Globus pallidus (tissue), 1 donor: ENCODE results near the gene TPPP2.
A peak's percentile ranks its signal among the peaks of the same experiment; 100 is the strongest.
"Not testable (repeated sequence)": the region's sequence is repeated elsewhere in the genome, so short reads cannot be mapped to it uniquely, and the experiment has no call there.

ENCODE experiments used
- DNase-seq: peaks from one replicate; pipeline ENCODE4 v3.0.0-alpha.2; 2015; ENCODE audit warnings: low spot score

Gene TPPP2

DNA sequence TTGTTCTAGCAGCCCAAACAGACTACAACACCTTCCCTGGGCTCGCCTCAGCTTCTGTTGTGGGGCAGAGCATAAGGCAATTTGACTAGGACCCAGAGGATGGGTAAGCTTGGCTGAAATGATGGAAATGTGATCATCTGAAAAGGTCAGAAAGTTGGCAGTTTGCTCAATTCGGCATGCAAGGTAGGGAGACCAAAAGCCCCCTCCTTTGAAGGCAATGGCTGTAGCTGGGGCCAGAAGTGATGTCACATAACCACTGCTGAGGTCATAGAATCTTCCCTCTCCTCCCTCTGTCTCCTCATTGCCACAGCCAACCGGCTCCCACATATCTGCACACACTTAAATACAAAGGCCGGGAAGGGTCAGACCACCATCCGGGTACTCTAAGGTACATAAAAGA lies at the start of gene TPPP2:
TPPP2 (plus strand) TSS at position 301 of the 400 bp plus-strand sequence. CDS start 365 bp downstream, outside the sequence.
- no peak for DNase-seq

DNA sequence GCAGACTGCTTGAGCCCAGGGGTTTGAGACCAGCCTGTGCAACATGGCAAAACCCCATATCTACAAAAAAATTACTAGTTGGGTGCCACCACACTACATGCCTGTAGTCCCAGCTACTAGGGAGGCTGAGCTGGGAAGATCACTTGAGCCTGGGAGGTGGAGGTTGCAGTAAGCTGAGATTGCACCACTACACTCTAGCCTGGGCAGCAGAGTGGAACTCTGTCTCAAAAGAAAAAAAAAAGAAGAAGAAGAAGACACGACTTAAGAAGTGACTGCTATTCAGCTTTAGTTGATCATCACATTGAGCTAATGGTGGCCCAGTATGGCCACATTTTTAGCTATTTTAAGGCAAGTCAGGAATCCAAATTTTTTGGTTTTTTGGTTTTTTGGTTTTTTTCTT lies 49.1 kb upstream of the TPPP2 start:
- no peak for DNase-seq

DNA sequence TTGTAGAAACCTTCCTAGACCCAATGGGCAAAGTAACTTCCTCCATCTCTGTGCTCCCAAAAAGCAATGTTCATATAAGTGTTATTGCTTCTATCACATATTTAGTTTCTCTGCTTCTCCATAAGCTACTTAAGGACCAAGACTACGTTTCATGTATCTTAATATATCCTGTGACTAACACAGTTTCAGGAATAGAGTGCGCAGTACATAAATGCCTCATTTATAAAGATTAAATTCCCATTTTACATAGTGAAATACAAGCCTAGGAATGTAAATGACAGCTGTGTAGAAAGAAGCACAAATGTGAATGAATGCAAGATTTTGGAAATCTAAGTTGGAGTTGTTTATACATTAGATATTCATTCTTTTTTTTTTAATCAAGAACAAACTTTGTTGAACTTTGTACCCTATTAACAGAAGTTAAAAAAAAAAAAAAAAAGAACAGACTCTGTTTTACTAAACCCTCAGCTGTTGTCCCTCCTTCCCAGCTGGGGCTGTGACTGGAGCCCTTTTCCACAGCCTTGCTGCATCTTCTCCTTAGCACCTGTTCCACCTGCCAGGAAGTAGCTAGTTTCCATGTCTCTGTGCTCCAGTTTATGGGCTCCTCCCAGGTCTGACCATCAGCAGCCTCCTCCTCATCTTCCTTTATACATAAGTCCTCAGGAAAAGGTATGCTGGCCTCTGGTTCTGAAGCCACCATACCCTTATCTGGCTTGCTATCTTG lies 47.2 kb upstream of the TPPP2 start:
- DNase-seq, result no peak

DNA sequence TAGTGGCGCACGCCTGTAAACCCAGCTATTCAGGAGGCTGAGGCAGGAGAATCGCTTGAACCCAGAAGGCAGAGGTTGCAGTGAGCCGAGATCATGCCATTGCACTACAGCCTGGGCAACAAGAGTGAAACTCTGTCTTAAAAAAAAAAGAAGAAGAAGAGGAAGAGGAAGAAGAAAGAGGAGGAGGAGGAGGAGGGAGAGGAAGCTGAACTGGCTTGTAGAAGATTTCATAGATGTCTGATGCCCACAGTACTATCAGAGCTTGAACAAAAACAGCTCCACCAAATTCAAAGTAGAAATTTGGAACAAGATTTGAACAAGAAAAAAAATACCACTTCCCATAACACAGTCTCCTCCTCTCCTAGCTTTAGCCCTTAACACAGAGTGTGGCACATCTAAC lies 44.4 kb upstream of the TPPP2 start:
- not testable (repeated sequence) for DNase-seq

DNA sequence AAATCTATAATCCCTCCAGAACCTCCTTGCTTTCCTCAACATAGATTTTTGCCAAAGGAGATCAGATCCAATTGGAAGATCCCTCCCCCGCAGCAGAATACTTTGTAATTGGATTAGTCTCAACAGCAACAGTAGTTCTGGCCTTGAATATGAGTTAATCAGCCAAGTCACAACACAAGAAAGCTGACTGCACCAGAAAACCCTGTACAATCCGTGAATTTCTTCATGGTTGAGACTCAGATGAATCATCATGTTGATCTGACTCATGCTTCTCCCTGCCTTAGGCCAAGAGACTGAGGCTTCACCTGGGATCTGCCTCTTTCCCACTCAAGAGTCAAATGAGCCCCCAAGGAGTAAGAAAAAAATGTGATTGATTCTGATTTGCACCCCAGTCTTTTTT lies 43.2 kb upstream of the TPPP2 start:
- DNase-seq, result no peak

DNA sequence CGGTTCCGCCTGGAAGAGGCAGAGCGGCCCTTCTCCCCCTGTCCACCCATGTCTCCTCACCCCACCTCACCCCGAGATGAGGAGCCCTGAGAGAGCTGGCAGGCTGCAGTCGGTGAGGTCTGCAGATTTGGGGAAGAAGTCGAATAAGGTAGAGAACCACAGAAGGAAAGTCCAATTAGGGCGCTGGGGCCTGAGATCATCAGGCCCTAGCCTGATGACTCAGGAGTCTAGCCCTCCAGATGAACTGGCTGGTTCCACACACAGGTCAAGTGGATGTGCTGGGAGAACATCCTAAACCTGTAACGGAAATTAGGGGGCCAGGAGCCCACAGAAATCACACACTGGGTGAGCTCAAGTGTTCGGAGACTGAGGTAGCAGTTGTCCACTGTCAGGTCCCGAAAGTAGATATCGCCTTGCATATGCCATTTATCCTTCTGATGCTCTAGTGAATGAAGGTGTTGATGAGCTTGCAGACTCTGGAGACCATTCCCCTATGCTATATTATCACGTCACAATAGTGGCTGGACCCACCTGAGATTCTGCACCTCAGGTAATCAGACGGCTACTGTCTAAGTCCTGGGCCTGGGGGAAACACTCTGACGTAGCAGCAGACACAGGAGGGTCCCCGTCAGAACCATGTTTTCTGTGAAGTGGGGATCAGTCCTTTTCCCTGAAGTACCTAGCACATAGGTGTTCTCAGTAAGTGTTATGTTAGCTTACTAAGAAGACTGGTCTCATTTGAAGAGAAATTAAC lies 41.1 kb upstream of the TPPP2 start:
- peak; percentile 11 for DNase-seq

DNA sequence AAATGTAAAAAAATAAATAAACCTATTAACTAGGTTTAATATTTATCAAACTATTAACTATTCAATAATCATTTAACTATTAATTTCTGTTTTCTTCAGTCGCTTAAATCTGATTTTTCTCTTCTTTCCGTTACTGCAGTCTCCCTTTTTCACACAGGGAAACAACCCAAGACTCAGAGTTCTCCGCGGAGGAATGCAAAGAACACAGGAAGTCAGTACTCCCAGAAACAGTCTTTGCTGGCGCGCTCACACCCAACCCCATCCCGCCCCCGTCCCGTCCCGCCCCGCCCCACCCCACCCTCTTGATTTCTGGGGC lies 40.6 kb upstream of the TPPP2 start:
- DNase-seq, result no peak

DNA sequence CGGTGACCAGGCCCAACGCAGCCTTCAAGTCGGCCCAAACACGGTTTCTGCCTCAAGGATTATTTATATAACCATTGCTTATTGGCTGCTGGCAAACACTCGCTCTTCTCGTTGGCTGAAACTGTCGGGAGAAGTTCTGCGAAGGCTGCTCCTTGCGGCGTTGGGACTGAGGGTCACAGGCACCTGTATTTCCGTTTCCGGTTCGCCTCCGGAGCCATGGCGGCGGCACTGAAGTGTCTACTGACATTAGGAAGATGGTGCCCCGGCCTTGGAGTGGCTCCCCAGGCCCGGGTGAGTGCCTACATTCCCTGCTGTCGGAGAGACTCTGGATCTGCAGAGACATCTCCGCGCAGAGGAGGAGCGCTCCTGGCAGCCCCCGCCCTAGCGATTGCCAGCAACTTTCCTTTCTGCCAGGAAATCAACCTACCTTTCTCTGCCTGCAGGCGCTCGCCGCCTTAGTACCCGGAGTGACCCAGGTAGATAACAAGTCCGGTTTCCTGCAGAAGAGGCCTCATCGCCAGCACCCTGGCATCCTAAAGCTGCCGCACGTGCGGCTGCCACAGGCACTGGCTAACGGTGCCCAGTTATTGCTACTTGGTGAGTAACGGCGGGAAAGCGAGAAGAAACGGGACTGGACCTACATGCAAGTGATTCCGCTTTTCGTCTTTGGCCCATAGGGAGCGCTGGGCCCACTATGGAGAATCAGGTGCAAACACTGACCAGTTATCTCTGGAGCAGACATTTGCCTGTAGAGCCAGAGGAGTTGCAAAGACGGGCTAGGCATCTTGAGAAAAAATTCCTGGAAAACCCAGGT lies 40.0 kb upstream of the TPPP2 start, which contains the start of gene METTL17:
METTL17 (plus strand) TSS at position 194 of the 814 bp plus-strand sequence; CDS start at position 217, 23 bp downstream.
- peak; percentile 94 for DNase-seq

DNA sequence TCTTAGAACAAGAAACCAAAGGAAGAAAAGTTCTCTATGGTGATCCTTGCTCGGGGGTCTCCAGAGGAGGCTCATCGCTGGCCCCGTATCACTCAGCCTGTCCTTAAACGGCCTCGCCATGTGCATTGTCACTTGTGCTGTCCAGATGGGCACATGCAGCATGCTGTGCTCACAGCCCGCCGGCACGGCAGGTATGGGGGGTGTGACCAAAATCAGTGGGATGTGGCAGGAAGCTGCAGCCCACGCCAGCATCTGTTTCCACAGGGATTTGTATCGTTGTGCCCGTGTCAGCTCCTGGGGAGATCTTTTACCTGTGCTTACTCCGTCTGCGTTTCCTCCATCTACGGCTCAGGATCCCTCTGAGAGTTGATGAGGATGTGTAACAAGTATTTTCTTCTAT lies 33.5 kb upstream of the TPPP2 start:
- no peak for DNase-seq

DNA sequence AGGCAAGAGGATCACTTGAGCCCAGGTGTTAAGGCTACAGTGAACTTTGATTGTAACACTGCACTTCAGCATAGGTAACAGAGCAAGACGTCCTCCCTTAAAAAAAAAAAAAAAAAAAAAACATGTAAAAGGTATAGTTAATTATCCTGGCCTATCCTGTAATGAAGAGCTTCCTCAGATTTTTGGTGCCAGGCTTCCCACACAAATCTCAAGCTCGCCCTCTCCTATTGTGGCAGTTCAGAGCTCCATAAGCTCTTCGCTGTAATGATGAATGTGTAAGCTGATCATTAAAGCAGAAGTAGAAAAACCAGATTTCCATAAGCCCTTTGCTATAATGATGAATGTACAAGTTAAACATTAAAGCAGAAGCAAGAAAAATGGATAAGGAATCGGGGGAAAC lies 32.9 kb upstream of the TPPP2 start:
- no peak for DNase-seq

DNA sequence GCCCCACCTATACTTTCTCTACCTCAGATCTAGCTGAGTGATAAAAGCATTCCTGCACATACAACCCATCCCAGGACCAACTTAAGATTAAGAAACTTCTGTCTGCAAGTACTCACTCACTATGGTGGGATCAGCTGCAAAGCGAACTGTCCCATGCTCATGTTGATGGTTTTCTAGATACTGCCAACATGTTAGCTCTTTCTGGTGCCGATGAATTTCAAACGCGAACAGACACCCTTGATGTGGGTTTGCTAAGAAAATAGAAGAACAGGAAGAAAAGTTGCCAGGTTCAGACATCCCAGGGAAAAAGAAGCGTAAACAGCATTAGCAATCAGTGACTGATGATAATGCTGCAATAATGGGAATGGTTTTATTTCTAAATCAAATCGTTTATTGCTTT lies 32.5 kb upstream of the TPPP2 start:
- DNase-seq, result no peak

DNA sequence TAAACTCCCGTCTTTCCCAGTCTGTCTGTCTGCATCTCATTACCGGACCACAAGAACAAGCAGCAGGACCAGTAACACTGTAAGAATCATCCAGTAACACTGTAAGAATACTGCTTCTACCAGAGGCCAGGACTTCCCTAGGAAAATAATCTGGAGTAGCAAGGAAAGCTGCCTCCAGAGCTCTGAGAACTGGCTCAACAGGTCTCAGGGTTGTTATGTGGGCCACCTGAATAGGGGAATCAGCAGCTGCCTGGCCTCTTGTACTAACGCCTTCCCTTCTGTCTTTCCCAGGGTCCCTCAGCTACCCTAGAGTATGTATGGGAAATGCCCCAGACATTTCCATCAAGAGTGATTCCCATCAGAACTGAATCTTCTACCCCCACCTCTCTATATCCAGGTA lies 31.9 kb upstream of the TPPP2 start:
- DNase-seq, result no peak

DNA sequence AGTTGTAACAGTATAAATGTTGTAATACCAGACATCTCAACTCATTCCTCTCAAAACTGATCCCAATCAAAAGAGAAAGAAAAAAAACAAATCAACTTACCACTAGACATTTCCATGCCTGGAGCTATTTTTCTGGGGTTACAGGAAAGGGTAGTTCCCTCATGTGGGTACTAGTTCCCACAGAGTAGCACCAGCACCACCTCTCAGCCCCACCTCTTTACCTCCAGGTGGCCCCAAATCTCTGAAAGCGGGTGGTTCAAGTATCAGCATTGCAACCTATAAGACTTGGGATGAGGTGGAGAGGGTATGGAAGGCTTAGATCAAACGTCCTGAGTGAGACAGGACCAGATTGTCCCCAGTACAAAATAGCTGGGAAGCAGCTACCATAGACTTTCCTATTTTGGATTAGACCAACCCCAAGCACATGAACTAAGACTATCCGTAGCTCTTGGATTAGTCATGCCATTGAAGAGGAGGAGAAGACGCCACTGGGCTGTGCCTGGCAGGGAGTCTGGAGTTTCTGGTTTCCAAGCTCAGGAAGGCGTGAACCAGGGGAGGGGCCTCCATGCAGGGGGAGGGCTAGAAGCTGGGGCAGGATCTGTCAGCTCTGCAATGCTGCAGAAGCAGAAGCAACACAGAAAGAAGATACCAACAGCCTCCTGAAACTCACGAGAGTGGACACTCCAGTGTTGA lies 31.2 kb upstream of the TPPP2 start, which contains the start of gene SLC39A2:
SLC39A2 (plus strand) TSS at position 620 of the 693 bp plus-strand sequence. CDS start 154 bp downstream, outside the sequence.
- DNase-seq, result no peak

DNA sequence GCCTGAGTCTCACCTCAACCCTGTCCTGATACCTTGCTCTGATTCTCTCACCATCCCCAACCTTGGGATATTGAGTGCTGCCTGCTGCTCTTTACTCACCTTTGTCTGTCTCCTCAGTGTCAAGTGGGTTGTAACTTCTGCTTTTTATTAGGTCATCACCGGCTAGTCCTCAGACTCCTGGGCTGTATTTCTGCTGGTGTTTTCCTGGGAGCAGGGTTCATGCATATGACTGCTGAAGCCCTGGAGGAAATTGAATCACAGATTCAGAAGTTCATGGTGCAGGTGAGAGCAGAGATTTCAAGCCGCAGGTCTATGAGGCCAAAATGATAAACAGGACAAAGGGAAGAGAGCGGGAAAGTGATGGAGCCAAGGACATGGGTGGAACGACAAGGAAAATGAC lies 30.4 kb upstream of the TPPP2 start:
- no peak for DNase-seq

DNA sequence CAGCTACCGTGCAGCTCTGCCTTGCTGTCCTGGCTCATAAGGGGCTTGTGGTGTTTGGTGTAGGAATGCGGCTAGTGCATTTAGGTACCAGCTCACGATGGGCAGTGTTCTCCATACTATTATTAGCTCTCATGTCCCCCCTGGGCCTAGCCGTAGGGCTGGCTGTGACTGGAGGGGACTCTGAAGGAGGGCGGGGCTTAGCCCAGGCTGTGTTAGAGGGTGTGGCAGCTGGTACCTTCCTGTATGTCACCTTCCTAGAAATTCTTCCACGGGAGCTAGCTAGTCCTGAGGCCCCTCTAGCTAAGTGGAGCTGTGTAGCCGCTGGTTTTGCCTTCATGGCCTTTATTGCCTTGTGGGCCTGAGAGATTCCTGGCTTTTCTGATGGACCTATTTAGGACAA lies 28.8 kb upstream of the TPPP2 start:
- DNase-seq, result no peak

DNA sequence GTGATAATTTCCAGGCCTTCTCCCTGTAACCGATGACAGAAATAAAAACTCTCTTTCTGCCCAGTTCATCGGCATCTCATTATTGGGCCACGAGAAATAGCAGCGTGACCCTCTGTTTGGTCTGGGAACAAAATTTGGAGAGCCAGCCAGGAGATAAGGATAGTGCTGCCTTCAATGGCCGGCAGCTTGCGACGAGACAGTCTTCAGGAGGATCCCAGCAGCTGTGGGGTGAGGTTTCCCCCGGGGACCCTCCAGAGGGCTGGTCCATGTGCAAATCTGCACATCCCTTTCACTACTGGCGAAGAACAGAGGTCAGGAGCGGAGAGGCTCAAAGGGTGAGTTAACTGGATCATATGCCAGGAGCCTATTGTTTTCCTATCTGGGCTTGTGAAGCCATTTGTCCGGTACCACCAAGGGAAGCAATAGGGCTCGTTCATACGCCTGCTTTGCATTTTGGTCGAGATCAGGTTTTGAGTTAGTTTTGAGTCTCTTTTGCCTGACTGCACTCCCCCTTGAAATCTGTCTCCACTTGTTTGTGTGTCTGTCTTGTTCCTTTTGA lies 26.1 kb upstream of the TPPP2 start:
- no peak for DNase-seq

DNA sequence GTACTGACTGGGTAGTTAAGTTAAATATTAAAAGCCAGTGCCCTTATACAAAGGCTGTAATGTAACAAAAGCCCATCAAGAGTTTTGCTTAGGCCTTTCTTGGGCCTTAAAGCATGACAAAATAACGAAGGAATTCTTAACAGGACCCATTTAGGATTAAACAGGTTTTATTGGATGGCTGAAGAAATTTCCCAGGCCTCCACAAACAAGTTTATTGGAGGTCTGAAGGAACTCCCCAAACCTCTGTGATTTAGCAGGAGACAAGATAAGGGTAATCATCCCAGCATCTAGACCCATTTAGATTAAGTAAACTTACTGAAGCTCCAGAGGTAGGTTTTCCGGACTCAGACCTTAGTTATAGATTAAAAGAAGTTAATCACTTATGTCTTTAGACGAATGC lies 20.3 kb upstream of the TPPP2 start:
- DNase-seq, result not testable (repeated sequence)

DNA sequence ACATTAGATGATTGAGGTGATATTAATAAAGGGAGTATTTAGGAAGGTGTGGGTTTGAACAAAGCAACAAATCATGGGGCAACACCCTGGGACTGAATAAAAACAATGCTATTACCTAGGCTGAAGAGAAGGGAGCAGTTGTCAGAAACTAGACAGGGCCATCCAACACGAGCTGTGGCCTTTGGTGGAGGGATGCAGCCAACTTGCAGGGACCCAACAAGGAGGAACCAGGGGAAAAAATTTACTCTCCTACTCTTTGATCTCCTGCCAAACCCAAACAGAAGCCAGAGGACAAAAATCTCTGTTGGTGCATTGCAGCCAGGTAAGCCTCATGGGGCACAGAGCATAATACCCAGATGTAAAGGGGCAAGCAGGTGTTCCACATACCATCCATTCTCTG lies 18.9 kb upstream of the TPPP2 start:
- DNase-seq, result no peak

DNA sequence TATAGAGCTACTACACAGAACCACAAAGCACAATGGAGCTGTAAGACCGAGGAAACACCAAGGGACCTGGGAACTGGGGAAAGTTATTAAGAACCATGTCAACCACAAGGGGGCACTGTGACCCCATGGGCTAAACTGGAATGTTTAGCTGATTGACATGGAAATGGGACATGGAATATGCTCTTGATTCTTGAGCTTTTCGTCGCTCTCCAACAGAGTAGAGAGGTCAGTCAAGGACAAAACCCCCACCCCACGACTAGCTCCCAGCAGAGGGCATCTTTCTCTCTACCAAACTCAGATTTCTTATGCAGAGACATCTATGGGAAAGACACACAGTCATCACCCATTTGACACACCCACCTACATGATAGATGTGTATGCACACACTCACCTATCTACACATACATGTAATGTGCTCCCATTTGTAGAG lies 15.2 kb upstream of the TPPP2 start:
- peak; percentile 95 for DNase-seq

DNA sequence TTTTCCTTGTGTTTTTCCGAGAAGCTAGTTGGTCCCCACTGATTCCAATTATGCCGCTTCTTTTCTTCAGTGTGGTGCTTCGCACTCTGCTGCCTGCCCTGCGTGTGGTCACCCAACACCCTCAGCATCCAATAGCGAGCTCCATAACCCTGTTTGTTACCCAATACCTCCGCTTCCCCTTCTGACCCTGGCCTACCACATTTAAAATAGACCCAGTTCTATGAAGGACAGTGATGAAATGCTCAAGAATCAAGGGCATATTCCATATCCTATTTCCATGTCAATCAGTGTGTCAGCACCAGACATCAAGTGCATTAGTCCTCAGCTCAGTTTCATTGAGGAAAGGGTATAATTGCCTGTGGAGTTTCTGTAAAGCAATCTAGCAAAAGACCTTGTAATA lies 14.7 kb upstream of the TPPP2 start:
- DNase-seq, result no peak

DNA sequence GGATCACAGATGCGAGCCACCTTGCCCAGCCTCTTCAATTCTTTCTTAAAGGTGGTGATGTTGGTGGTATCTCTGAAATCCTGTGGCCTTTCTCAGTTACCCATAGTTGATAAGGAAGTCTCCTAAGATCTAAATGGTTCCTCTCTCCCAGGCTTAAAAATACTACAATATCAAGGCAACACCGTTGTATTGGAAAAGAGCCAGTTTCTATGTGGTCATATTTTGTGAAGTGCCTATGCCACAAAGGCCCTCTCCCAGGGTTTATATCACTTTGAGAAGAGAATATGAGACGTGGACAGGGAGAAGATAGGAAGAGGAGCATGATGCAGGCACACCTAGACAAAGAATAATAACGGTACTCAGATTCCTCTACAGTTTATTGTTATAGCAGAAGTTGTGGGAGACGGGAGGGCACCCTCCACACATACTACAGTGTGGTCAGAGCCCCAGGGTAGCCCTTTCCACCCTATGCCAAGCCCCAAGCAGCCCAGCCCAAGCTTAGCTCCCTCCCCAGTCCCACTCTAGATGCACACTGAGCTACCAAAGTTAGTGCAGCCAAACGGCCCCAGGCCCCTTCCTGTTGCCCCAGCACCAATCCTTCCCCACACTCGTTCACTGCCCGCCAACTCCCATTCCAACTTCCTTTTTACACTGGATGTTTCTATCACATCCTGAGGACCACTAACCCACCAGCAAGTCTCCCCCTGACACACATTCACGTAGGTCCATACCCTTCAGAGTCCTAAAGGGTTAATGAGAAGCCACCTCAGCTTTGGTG lies 13.4 kb upstream of the TPPP2 start:
- no peak for DNase-seq
